ENCODE results near the gene ANXA6. TPM values are rescaled to one million over a fixed set of nuclear protein-coding genes. Genes with fewer than 3 reads are reported as not detected.

The ANXA6 gene
- total RNA-seq, 1 donor from 2014 or later, result 320 TPM

- H3K4me1 ChIP-seq (ENCODE audit: insufficient read depth, low read length), result no peaks in the 10 kb centered on the region
- Mint-ChIP-seq H3K4me3 (ENCODE audit: unreplicated experiment) (no peak overlapping the region), H3K27me3 (ENCODE audit: low read depth, unreplicated experiment) (peaks cover 25% of the 10 kb centered on the region), H3K9me3 (ENCODE audit: unreplicated experiment) (peaks cover 6% of the 10 kb centered on the region), H3K4me1 (ENCODE audit: low read depth, unreplicated experiment) (peaks cover 7% of the 10 kb centered on the region), H3K36me3 (ENCODE audit: low read depth, unreplicated experiment) (peaks cover 8% of the 10 kb centered on the region), H3K27ac (ENCODE audit: unreplicated experiment) (peak overlapping the region; percentile 64)
- H2AFZ ChIP-seq (ENCODE audit: low read depth, low read length), result no peak overlapping the region
- H3K4me2 ChIP-seq (ENCODE audit: low read length), result no peak overlapping the region
- H3K9me3 ChIP-seq (ENCODE audit: insufficient read depth, low read depth, low read length), result no peaks in the 10 kb centered on the region
- no peaks in the 10 kb centered on the region for H3K79me2 ChIP-seq (ENCODE audit: insufficient read depth, low read length)
- no peaks in the 10 kb centered on the region for H4K20me1 ChIP-seq (ENCODE audit: insufficient read depth, low read length)
- H3K27ac ChIP-seq (ENCODE audit: low read depth, low read length), result no peak overlapping the region
- no peak for TF ChIP-seq CTCF (IDR thresholded peaks at IDR 0.05; ENCODE audit: insufficient read depth, low read depth, low read length)
- no peak for TF ChIP-seq EZH2 (IDR thresholded peaks at IDR 0.05; ENCODE audit: insufficient read depth, low read length)
- FAIRE-seq (no peak), DNase-seq (ENCODE audit: low read depth) (no peak)
- H3K36me3 ChIP-seq (ENCODE audit: insufficient read depth, low read length), result no peaks in the 10 kb centered on the region
- H3K27me3 ChIP-seq (ENCODE audit: insufficient read depth, low read length), result peaks cover 10% of the 10 kb centered on the region
- no peak overlapping the region for H3K4me3 ChIP-seq (ENCODE audit: insufficient read depth, low read depth, low read length)
- no peak overlapping the region for H3K9ac ChIP-seq (ENCODE audit: low read length)
These were observed 24.4 kb upstream of the ANXA6 start for GRCh38 chr5:151181818-151182523.

GRCh38 chr5:151180291-151180690 is 22.7 kb upstream of the ANXA6 start:
- Histone ChIP-seq H2AFZ (ENCODE audit: low read depth, low read length) (no peak overlapping the region), H3K4me1 (ENCODE audit: insufficient read depth, low read length) (no peaks in the 10 kb centered on the region)

GRCh38 chr5:151179489-151179840 is 21.9 kb upstream of the ANXA6 start:
- no peak overlapping the region for H3K27ac ChIP-seq (ENCODE audit: low read depth, low read length)
- H3K36me3 ChIP-seq (ENCODE audit: insufficient read depth, low read length), result no peaks in the 10 kb centered on the region
- Mint-ChIP-seq H3K36me3 (ENCODE audit: low read depth, unreplicated experiment) (peaks cover 7% of the 10 kb centered on the region), H3K4me1 (ENCODE audit: low read depth, unreplicated experiment) (peaks cover 7% of the 10 kb centered on the region), H3K4me3 (ENCODE audit: unreplicated experiment) (no peak overlapping the region), H3K27ac (ENCODE audit: unreplicated experiment) (no peak overlapping the region), H3K9me3 (ENCODE audit: unreplicated experiment) (peaks cover 4% of the 10 kb centered on the region), H3K27me3 (ENCODE audit: low read depth, unreplicated experiment) (peaks cover 21% of the 10 kb centered on the region)
- H3K9me3 ChIP-seq (ENCODE audit: insufficient read depth, low read depth, low read length), result no peaks in the 10 kb centered on the region
- FAIRE-seq, result no peak
- no peak overlapping the region for H2AFZ ChIP-seq (ENCODE audit: low read depth, low read length)
- H3K4me2 ChIP-seq (ENCODE audit: low read length), result no peak overlapping the region
- no peaks in the 10 kb centered on the region for H3K79me2 ChIP-seq (ENCODE audit: insufficient read depth, low read length)
- no peak for TF ChIP-seq EZH2 (IDR thresholded peaks at IDR 0.05; ENCODE audit: insufficient read depth, low read length)
- H3K27me3 ChIP-seq (ENCODE audit: insufficient read depth, low read length), result peaks cover 10% of the 10 kb centered on the region
- H3K9ac ChIP-seq (ENCODE audit: low read length), result no peak overlapping the region
- no peaks in the 10 kb centered on the region for H4K20me1 ChIP-seq (ENCODE audit: insufficient read depth, low read length)
- no peak overlapping the region for H3K4me3 ChIP-seq (ENCODE audit: insufficient read depth, low read depth, low read length)
- no peaks in the 10 kb centered on the region for H3K4me1 ChIP-seq (ENCODE audit: insufficient read depth, low read length)
- DNase-seq (ENCODE audit: low read depth), result no peak

More at GRCh38 chr5:151180291-151180690, 22.7 kb upstream of the ANXA6 start:
- H3K36me3 Mint-ChIP-seq (ENCODE audit: low read depth, unreplicated experiment), result peaks cover 7% of the 10 kb centered on the region
- H4K20me1 ChIP-seq (ENCODE audit: insufficient read depth, low read length), result no peaks in the 10 kb centered on the region
- H3K9me3 ChIP-seq (ENCODE audit: insufficient read depth, low read depth, low read length), result no peaks in the 10 kb centered on the region
- no peak for TF ChIP-seq EZH2 (IDR thresholded peaks at IDR 0.05; ENCODE audit: insufficient read depth, low read length)
- DNase-seq (ENCODE audit: low read depth), result no peak
- no peak for FAIRE-seq
- H3K27me3 Mint-ChIP-seq (ENCODE audit: low read depth, unreplicated experiment), result peaks cover 18% of the 10 kb centered on the region
- peaks cover 10% of the 10 kb centered on the region for H3K27me3 ChIP-seq (ENCODE audit: insufficient read depth, low read length)
- no peak overlapping the region for H3K27ac ChIP-seq (ENCODE audit: low read depth, low read length)
- no peak overlapping the region for H3K4me3 Mint-ChIP-seq (ENCODE audit: unreplicated experiment)
- H3K79me2 ChIP-seq (ENCODE audit: insufficient read depth, low read length), result no peaks in the 10 kb centered on the region
- H3K36me3 ChIP-seq (ENCODE audit: insufficient read depth, low read length), result no peaks in the 10 kb centered on the region
- H3K4me3 ChIP-seq (ENCODE audit: insufficient read depth, low read depth, low read length), result no peak overlapping the region
- H3K4me1 Mint-ChIP-seq (ENCODE audit: low read depth, unreplicated experiment), result peaks cover 7% of the 10 kb centered on the region
- H3K9ac ChIP-seq (ENCODE audit: low read length), result no peak overlapping the region
- no peak overlapping the region for H3K27ac Mint-ChIP-seq (ENCODE audit: unreplicated experiment)
- peaks cover 4% of the 10 kb centered on the region for H3K9me3 Mint-ChIP-seq (ENCODE audit: unreplicated experiment)
- no peak overlapping the region for H3K4me2 ChIP-seq (ENCODE audit: low read length)
